HL-60 (cell line): ENCODE data around the gene MEIKIN.

Experiments used
- GABPA ChIP-seq: IDR thresholded peaks from 2 replicates; pipeline ENCODE4 v1.6.1; 2012; ENCODE audit warnings: low read depth
- POLR2AphosphoS5 ChIP-seq: IDR thresholded peaks from 2 replicates; pipeline ENCODE4 v1.6.1; 2012; ENCODE audit warnings: low read depth
- SPI1 ChIP-seq: IDR thresholded peaks from 2 replicates; pipeline ENCODE4 v1.6.1; 2012; ENCODE audit warnings: low read depth, mild to moderate bottlenecking, borderline replicate concordance
- TF ChIP-seq, protein P1 (sequence below): IDR thresholded peaks from one replicate; pipeline ENCODE4 v1.5.1; 2011; ENCODE audit warnings: low read length, control low read depth, inconsistent platforms; ENCODE audit not compliant: insufficient read depth
- TF ChIP-seq, protein P2 (sequence below): IDR thresholded peaks from 2 replicates; pipeline ENCODE4 v1.6.1; 2012; ENCODE audit warnings: low read depth; ENCODE audit not compliant: insufficient replicate concordance

DNA sequence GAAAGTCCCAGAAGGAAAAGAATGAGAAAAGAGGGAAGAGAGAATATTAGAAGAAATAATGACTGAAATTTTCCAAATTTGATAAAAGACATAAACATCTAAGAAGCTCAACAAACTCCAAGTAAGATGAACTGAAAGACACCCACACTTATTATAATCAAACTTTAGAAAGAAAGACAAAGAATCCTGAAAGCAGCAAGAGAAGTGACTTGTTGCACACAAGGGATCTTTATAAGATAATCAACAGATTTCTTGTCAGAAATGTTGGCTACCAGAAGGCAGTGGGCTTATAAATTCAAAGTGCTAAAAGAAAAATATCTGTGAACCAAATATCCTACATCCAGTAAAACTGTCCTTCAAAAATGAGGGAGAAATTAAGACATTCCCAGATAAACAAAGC, 99.6 kb downstream of the MEIKIN start:
- TF ChIP-seq POLR2AphosphoS5 (no peak), GABPA (no peak), SPI1 (no peak)
- TF ChIP-seq, protein P1, sequence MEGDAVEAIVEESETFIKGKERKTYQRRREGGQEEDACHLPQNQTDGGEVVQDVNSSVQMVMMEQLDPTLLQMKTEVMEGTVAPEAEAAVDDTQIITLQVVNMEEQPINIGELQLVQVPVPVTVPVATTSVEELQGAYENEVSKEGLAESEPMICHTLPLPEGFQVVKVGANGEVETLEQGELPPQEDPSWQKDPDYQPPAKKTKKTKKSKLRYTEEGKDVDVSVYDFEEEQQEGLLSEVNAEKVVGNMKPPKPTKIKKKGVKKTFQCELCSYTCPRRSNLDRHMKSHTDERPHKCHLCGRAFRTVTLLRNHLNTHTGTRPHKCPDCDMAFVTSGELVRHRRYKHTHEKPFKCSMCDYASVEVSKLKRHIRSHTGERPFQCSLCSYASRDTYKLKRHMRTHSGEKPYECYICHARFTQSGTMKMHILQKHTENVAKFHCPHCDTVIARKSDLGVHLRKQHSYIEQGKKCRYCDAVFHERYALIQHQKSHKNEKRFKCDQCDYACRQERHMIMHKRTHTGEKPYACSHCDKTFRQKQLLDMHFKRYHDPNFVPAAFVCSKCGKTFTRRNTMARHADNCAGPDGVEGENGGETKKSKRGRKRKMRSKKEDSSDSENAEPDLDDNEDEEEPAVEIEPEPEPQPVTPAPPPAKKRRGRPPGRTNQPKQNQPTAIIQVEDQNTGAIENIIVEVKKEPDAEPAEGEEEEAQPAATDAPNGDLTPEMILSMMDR: no peak
- TF ChIP-seq, protein P2, sequence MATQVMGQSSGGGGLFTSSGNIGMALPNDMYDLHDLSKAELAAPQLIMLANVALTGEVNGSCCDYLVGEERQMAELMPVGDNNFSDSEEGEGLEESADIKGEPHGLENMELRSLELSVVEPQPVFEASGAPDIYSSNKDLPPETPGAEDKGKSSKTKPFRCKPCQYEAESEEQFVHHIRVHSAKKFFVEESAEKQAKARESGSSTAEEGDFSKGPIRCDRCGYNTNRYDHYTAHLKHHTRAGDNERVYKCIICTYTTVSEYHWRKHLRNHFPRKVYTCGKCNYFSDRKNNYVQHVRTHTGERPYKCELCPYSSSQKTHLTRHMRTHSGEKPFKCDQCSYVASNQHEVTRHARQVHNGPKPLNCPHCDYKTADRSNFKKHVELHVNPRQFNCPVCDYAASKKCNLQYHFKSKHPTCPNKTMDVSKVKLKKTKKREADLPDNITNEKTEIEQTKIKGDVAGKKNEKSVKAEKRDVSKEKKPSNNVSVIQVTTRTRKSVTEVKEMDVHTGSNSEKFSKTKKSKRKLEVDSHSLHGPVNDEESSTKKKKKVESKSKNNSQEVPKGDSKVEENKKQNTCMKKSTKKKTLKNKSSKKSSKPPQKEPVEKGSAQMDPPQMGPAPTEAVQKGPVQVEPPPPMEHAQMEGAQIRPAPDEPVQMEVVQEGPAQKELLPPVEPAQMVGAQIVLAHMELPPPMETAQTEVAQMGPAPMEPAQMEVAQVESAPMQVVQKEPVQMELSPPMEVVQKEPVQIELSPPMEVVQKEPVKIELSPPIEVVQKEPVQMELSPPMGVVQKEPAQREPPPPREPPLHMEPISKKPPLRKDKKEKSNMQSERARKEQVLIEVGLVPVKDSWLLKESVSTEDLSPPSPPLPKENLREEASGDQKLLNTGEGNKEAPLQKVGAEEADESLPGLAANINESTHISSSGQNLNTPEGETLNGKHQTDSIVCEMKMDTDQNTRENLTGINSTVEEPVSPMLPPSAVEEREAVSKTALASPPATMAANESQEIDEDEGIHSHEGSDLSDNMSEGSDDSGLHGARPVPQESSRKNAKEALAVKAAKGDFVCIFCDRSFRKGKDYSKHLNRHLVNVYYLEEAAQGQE: no peak
